IPS-18a (cell line): Measurements from ENCODE around the gene CYP4Z1.

Experiments used
- H3K27ac ChIP-seq: one replicate; pipeline ENCODE4 v1.5.1; 2013; ENCODE audit warnings: low read length
- H3K27me3 ChIP-seq: one replicate; pipeline ENCODE4 v1.6.1; 2013; ENCODE audit warnings: mild to moderate bottlenecking, low read length; ENCODE audit not compliant: control insufficient read depth, insufficient read depth
- H3K36me3 ChIP-seq: one replicate; pipeline ENCODE4 v1.6.1; 2013; ENCODE audit warnings: low read depth, low read length; ENCODE audit not compliant: control insufficient read depth
- H3K4me1 ChIP-seq: one replicate; pipeline ENCODE4 v1.6.1; 2013; ENCODE audit warnings: low read depth, low read length; ENCODE audit not compliant: control insufficient read depth
- H3K4me3 ChIP-seq: one replicate; pipeline ENCODE4 v1.5.1; 2013; ENCODE audit warnings: low read length
- H3K9ac ChIP-seq: one replicate; pipeline ENCODE4 v1.6.1; 2013; ENCODE audit warnings: mild to moderate bottlenecking, low read length, moderate library complexity
- H3K9me3 ChIP-seq: one replicate; pipeline ENCODE4 v1.6.1; 2013; ENCODE audit warnings: low read depth, low read length; ENCODE audit not compliant: control insufficient read depth

Gene CYP4Z1

GRCh38 chr1:47160716-47161115, 93.7 kb downstream of the CYP4Z1 start:
- Histone ChIP-seq H3K9me3 (no peaks in the 10 kb centered on the region), H3K27ac (no peak overlapping the region), H3K36me3 (no peaks in the 10 kb centered on the region), H3K27me3 (no peaks in the 10 kb centered on the region), H3K4me3 (no peak overlapping the region), H3K4me1 (no peaks in the 10 kb centered on the region), H3K9ac (no peak overlapping the region)

GRCh38 chr1:47161298-47162040, 94.4 kb downstream of the CYP4Z1 start:
- Histone ChIP-seq H3K27ac (no peak overlapping the region), H3K9me3 (no peaks in the 10 kb centered on the region), H3K27me3 (no peaks in the 10 kb centered on the region), H3K4me1 (no peaks in the 10 kb centered on the region), H3K36me3 (no peaks in the 10 kb centered on the region), H3K9ac (no peak overlapping the region), H3K4me3 (no peak overlapping the region)

GRCh38 chr1:47164552-47164951, 97.5 kb downstream of the CYP4Z1 start:
- no peaks in the 10 kb centered on the region for H3K4me1 ChIP-seq
- no peak overlapping the region for H3K4me3 ChIP-seq
- no peak overlapping the region for H3K27ac ChIP-seq
- H3K27me3 ChIP-seq: no peaks in the 10 kb centered on the region
- H3K9ac ChIP-seq: no peak overlapping the region
- H3K9me3 ChIP-seq: no peaks in the 10 kb centered on the region
- no peaks in the 10 kb centered on the region for H3K36me3 ChIP-seq
